ENCODE measurements around the gene ARAP2.

ARAP2 gene

GRCh38 chr4:36244257-36245082, at the start of gene ARAP2:
ARAP2 (minus strand) TSS chr4:36244514; CDS start chr4:36229486, 15,028 bp downstream.
- DNase-seq (ENCODE audit: low read depth): peak; percentile 76

GRCh38 chr4:36292556-36293188, 48.4 kb upstream of the ARAP2 start:
- no peak for DNase-seq (ENCODE audit: low read depth)

GRCh38 chr4:36290641-36291040, 46.3 kb upstream of the ARAP2 start:
- DNase-seq (ENCODE audit: low read depth): no peak

- no peak for DNase-seq (ENCODE audit: low read depth)
These were observed 44.6 kb upstream of the ARAP2 start for GRCh38 chr4:36288731-36289426.

- no peak for DNase-seq (ENCODE audit: low read depth)
These were observed 42.2 kb upstream of the ARAP2 start for GRCh38 chr4:36286481-36286871.

- DNase-seq (ENCODE audit: low read depth): peak; percentile 30
These were observed 41.6 kb upstream of the ARAP2 start for GRCh38 chr4:36285784-36286480.

- DNase-seq (ENCODE audit: low read depth): no peak
These were observed 39.7 kb upstream of the ARAP2 start for GRCh38 chr4:36283912-36284465.

- DNase-seq (ENCODE audit: low read depth): no peak
These were observed 38.3 kb upstream of the ARAP2 start for GRCh38 chr4:36282503-36283030.

- DNase-seq (ENCODE audit: low read depth): no peak
These were observed 37.2 kb upstream of the ARAP2 start, which contains the start of gene DTHD1 for GRCh38 chr4:36281384-36282106. DTHD1 (plus strand) TSS chr4:36281616; CDS start chr4:36281759, 143 bp downstream.

- no peak for DNase-seq (ENCODE audit: low read depth)
These were observed 36.2 kb upstream of the ARAP2 start for GRCh38 chr4:36280555-36280954.

GRCh38 chr4:36278789-36279188, 34.5 kb upstream of the ARAP2 start:
- DNase-seq (ENCODE audit: low read depth): no peak

- no peak for DNase-seq (ENCODE audit: low read depth)
These were observed 33.2 kb upstream of the ARAP2 start for GRCh38 chr4:36277533-36277932.

- DNase-seq (ENCODE audit: low read depth): no peak
These were observed 29.8 kb upstream of the ARAP2 start for GRCh38 chr4:36274158-36274557.

GRCh38 chr4:36273276-36273675, 29.0 kb upstream of the ARAP2 start:
- DNase-seq (ENCODE audit: low read depth): no peak

- no peak for DNase-seq (ENCODE audit: low read depth)
These were observed 25.3 kb upstream of the ARAP2 start for GRCh38 chr4:36269533-36270173.

GRCh38 chr4:36269101-36269500, 24.8 kb upstream of the ARAP2 start:
- DNase-seq (ENCODE audit: low read depth): no peak

GRCh38 chr4:36267486-36268268, 23.4 kb upstream of the ARAP2 start:
- no peak for DNase-seq (ENCODE audit: low read depth)

- DNase-seq (ENCODE audit: low read depth): no peak
These were observed 20.0 kb upstream of the ARAP2 start for GRCh38 chr4:36264207-36264826.

GRCh38 chr4:36260731-36261130, 16.4 kb upstream of the ARAP2 start:
- no peak for DNase-seq (ENCODE audit: low read depth)
